Measurements from ENCODE around the gene IL17REL.
"Not testable (repeated sequence)": the region's sequence is repeated elsewhere in the genome, so short reads cannot be mapped to it uniquely, and the experiment has no call there.

IL17REL gene

GRCh38 chr22:49992921-49993648 lies 19.5 kb downstream of the IL17REL start:
- Histone ChIP-seq H3K27ac (no peak overlapping the region), H2AFZ (ENCODE audit: low read depth) (0 out of 2 replicates have a peak overlapping the region, but pooled peaks have one; percentile 18)

DNA sequence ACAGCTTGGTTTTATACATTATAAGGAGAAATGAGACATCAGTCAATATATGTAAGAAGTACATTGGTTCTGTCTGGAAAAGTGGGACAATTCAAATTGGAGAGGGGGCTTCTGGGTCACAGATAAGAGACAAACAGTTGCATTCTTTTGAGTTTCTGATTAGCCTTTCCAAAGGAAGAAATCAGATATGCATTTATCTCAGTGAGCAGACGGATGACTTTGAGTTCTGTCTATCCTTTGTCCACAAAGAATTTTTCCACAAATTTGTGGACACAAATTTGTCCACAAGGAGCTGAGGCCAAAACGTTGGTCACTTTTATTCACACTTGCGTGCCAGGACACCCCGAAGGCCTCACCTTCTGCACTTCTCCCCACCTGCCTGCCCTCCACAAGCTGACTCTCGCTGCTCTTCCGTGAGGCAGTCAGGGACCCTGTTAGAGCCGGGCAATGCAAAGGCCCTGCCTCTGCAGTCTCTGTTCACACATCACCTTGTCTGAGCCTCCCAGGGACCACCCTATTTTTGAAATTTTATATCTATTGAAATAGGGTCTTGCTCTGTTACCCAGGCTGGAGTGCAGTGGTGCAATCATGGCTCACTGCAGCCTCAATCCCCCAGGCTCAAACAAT lies 20.5 kb downstream of the IL17REL start:
- no peaks in the 10 kb centered on the region for H4K20me1 ChIP-seq (ENCODE audit: insufficient read depth)
- H3K4me2 ChIP-seq: no peak overlapping the region
- H3K4me1 ChIP-seq (ENCODE audit: low read depth, poor library complexity, severe bottlenecking): no peaks in the 10 kb centered on the region
- no peaks in the 10 kb centered on the region for H3K36me3 ChIP-seq (ENCODE audit: insufficient read depth)
- no peak overlapping the region for H3K4me3 ChIP-seq (IDR thresholded peaks at IDR 0.05; ENCODE audit: insufficient read depth, low read depth, low read length)
- TF ChIP-seq, protein P1, sequence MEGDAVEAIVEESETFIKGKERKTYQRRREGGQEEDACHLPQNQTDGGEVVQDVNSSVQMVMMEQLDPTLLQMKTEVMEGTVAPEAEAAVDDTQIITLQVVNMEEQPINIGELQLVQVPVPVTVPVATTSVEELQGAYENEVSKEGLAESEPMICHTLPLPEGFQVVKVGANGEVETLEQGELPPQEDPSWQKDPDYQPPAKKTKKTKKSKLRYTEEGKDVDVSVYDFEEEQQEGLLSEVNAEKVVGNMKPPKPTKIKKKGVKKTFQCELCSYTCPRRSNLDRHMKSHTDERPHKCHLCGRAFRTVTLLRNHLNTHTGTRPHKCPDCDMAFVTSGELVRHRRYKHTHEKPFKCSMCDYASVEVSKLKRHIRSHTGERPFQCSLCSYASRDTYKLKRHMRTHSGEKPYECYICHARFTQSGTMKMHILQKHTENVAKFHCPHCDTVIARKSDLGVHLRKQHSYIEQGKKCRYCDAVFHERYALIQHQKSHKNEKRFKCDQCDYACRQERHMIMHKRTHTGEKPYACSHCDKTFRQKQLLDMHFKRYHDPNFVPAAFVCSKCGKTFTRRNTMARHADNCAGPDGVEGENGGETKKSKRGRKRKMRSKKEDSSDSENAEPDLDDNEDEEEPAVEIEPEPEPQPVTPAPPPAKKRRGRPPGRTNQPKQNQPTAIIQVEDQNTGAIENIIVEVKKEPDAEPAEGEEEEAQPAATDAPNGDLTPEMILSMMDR (conservative IDR thresholded peaks at IDR 0.05; ENCODE audit: low read depth, low read length): no peak
- H2AFZ ChIP-seq (ENCODE audit: low read depth): no peak overlapping the region
- no peak overlapping the region for H3K27ac ChIP-seq
- H3K9ac ChIP-seq: no peak overlapping the region
- H3K79me2 ChIP-seq (ENCODE audit: insufficient read depth, low read depth): no peaks in the 10 kb centered on the region
- H3K27me3 ChIP-seq (ENCODE audit: insufficient read depth, low read depth): no peaks in the 10 kb centered on the region

More at GRCh38 chr22:49992921-49993648, 19.5 kb downstream of the IL17REL start:
- H3K27me3 ChIP-seq (ENCODE audit: insufficient read depth, low read depth): no peaks in the 10 kb centered on the region
- H3K79me2 ChIP-seq (ENCODE audit: insufficient read depth, low read depth): no peaks in the 10 kb centered on the region
- H3K4me1 ChIP-seq (ENCODE audit: low read depth, poor library complexity, severe bottlenecking): no peaks in the 10 kb centered on the region
- TF ChIP-seq, protein P1 (conservative IDR thresholded peaks at IDR 0.05; ENCODE audit: low read depth, low read length): peak; percentile 51
- H3K4me2 ChIP-seq: no peak overlapping the region
- no peak overlapping the region for H3K9ac ChIP-seq
- no peaks in the 10 kb centered on the region for H4K20me1 ChIP-seq (ENCODE audit: insufficient read depth)
- H3K36me3 ChIP-seq (ENCODE audit: insufficient read depth): no peaks in the 10 kb centered on the region
- H3K4me3 ChIP-seq (IDR thresholded peaks at IDR 0.05; ENCODE audit: insufficient read depth, low read depth, low read length): no peak overlapping the region

GRCh38 chr22:49991167-49991566 lies 21.4 kb downstream of the IL17REL start:
- Histone ChIP-seq H3K27ac (no peak overlapping the region), H3K79me2 (ENCODE audit: insufficient read depth, low read depth) (no peaks in the 10 kb centered on the region), H3K9ac (no peak overlapping the region), H3K4me3 (IDR thresholded peaks at IDR 0.05; ENCODE audit: insufficient read depth, low read depth, low read length) (no peak overlapping the region), H2AFZ (ENCODE audit: low read depth) (no peak overlapping the region), H3K36me3 (ENCODE audit: insufficient read depth) (no peaks in the 10 kb centered on the region), H4K20me1 (ENCODE audit: insufficient read depth) (no peaks in the 10 kb centered on the region), H3K4me1 (ENCODE audit: low read depth, poor library complexity, severe bottlenecking) (no peaks in the 10 kb centered on the region), H3K4me2 (no peak overlapping the region), H3K27me3 (ENCODE audit: insufficient read depth, low read depth) (no peaks in the 10 kb centered on the region)
- TF ChIP-seq, protein P1 (conservative IDR thresholded peaks at IDR 0.05; ENCODE audit: low read depth, low read length): no peak

- H3K4me3 ChIP-seq (IDR thresholded peaks at IDR 0.05; ENCODE audit: insufficient read depth, low read depth, low read length); H2AFZ ChIP-seq (ENCODE audit: low read depth); H3K79me2 ChIP-seq (ENCODE audit: insufficient read depth, low read depth); H3K9ac ChIP-seq; H3K4me1 ChIP-seq (ENCODE audit: low read depth, poor library complexity, severe bottlenecking); H3K4me2 ChIP-seq; H4K20me1 ChIP-seq (ENCODE audit: insufficient read depth); H3K27me3 ChIP-seq (ENCODE audit: insufficient read depth, low read depth); H3K36me3 ChIP-seq (ENCODE audit: insufficient read depth); H3K27ac ChIP-seq: not testable (repeated sequence)
These were observed 22.7 kb downstream of the IL17REL start for GRCh38 chr22:49989826-49990225.

DNA sequence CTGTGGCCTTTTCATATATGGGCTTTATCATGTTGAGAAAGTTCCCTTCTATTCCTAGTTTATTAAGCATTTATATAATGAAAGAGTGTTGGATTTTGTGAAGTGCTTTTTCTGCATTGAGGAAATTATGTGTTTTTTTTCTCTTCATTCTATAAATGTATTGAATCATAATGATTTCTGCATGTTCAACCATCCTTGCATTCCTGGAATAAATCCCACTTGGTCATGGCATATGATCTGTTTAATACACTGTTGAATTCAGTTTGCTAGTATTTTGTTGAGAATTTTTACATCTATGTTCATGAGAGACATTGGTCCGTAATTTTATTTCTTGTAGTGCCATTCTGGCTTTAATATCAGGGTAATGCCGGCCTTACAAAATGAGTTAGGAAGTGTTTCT lies 26.2 kb downstream of the IL17REL start:
- Histone ChIP-seq H3K4me1 (ENCODE audit: low read depth, poor library complexity, severe bottlenecking) (no peaks in the 10 kb centered on the region), H2AFZ (ENCODE audit: low read depth) (no peak overlapping the region), H3K27ac (no peak overlapping the region), H3K27me3 (ENCODE audit: insufficient read depth, low read depth) (no peaks in the 10 kb centered on the region), H3K4me2 (no peak overlapping the region), H3K36me3 (ENCODE audit: insufficient read depth) (no peaks in the 10 kb centered on the region), H3K79me2 (ENCODE audit: insufficient read depth, low read depth) (no peaks in the 10 kb centered on the region), H3K4me3 (IDR thresholded peaks at IDR 0.05; ENCODE audit: insufficient read depth, low read depth, low read length) (no peak overlapping the region), H4K20me1 (ENCODE audit: insufficient read depth) (no peaks in the 10 kb centered on the region), H3K9ac (no peak overlapping the region)
- TF ChIP-seq, protein P1 (conservative IDR thresholded peaks at IDR 0.05; ENCODE audit: low read depth, low read length): no peak
